ENCODE data around the gene DPP4. TPM values are rescaled to one million over a fixed set of nuclear protein-coding genes. Genes with fewer than 3 reads are reported as not detected.

Gene DPP4
- total RNA-seq, 4 donors from 2014 or later, result 1.6 to 5.3 (median 3.8) TPM

DNA sequence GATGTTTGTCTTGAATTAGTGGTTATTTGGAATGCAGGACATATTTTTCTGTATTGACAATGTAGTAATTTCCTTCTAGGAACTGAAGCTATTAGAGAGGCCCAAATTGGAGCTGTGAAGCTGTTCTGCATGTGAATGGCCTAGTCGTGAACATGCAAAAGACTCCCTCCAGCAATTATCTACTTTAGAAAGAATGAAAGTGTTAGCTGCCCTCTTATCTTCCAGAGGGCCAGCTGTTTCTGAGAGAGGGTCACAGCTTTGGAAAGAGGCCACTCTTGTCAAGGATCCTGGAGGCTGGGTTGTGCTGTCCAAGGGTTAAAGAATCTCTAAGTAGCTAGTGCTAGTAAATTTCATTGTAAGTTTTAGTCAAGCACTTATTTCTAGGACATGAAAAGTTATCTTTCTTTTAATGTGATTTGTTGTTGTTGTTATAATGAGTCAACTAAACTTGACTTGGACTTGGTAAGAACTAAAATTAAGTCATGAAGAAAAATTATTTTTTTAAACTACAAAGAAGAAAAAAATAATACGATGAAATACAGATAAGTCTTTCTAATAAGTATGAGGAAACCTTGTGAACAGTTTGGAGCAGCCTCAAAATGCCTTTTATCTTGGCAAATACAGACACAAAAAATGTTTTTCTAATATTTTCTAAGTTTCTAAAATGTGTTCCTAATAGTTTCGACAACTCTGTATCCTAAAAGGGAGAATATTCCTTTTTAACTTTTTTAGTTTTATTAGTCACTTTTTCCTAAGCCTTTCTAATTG lies 36.8 kb downstream of the DPP4 start:
- Histone ChIP-seq H3K27ac (peak overlapping the region; percentile 61), H3K36me3 (no peaks in the 10 kb centered on the region), H3K4me1 (peaks cover 14% of the 10 kb centered on the region), H3K9me3 (no peaks in the 10 kb centered on the region), H3K4me3 (no peak overlapping the region), H3K27me3 (no peaks in the 10 kb centered on the region)
- no peak for DNase-seq (ENCODE audit: low spot score in 2 of 2)
- no peak for TF ChIP-seq POLR2AphosphoS5 (IDR thresholded peaks at IDR 0.05)
- WGBS, result 46% methylated on average over 3 of the region's 3 CpGs

DNA sequence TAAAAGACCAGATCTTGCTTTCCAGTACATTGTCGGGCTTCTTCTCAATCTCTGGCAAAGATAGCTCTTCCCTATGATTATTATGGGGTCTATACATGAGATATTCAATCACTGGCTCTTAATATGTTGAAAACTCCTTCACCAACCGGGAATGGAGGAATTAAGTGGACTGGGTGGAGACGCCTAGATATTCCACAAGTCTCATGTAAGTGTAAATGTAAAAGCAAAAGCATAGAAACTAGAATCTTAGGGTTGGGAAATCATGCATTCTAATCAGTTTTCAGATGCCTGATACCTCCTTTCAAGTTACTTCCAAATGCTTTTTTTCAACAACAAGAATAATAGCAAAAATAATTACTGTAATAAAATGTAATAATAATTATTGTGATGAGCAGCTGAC lies 38.0 kb downstream of the DPP4 start:
- 97% methylated on average over 3 of the region's 3 CpGs for WGBS
- DNase-seq (ENCODE audit: low spot score in 2 of 2), result no peak
- Histone ChIP-seq H3K4me3 (no peak overlapping the region), H3K9me3 (no peaks in the 10 kb centered on the region), H3K27me3 (no peaks in the 10 kb centered on the region), H3K27ac (no peak overlapping the region), H3K4me1 (peaks cover 12% of the 10 kb centered on the region), H3K36me3 (no peaks in the 10 kb centered on the region)
- TF ChIP-seq POLR2AphosphoS5 (IDR thresholded peaks at IDR 0.05) (no peak), POLR2A (IDR thresholded peaks at IDR 0.05) (no peak), EP300 (IDR thresholded peaks at IDR 0.05) (no peak)
- TF ChIP-seq, protein P1, sequence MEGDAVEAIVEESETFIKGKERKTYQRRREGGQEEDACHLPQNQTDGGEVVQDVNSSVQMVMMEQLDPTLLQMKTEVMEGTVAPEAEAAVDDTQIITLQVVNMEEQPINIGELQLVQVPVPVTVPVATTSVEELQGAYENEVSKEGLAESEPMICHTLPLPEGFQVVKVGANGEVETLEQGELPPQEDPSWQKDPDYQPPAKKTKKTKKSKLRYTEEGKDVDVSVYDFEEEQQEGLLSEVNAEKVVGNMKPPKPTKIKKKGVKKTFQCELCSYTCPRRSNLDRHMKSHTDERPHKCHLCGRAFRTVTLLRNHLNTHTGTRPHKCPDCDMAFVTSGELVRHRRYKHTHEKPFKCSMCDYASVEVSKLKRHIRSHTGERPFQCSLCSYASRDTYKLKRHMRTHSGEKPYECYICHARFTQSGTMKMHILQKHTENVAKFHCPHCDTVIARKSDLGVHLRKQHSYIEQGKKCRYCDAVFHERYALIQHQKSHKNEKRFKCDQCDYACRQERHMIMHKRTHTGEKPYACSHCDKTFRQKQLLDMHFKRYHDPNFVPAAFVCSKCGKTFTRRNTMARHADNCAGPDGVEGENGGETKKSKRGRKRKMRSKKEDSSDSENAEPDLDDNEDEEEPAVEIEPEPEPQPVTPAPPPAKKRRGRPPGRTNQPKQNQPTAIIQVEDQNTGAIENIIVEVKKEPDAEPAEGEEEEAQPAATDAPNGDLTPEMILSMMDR (IDR thresholded peaks at IDR 0.05), result no peak

- TF ChIP-seq, protein P1 (IDR thresholded peaks at IDR 0.05), result no peak
- TF ChIP-seq POLR2A (IDR thresholded peaks at IDR 0.05) (no peak), POLR2AphosphoS5 (IDR thresholded peaks at IDR 0.05) (no peak), EP300 (IDR thresholded peaks at IDR 0.05) (no peak)
- peaks cover 39% of the 10 kb centered on the region for H3K4me1 ChIP-seq
- H3K4me3 ChIP-seq, result no peak overlapping the region
- peak overlapping the region; percentile 34 for H3K27ac ChIP-seq
- 76% methylated on average over 9 of the region's 9 CpGs for WGBS
- H3K36me3 ChIP-seq, result no peaks in the 10 kb centered on the region
- H3K27me3 ChIP-seq, result no peaks in the 10 kb centered on the region
- no peaks in the 10 kb centered on the region for H3K9me3 ChIP-seq
- DNase-seq (ENCODE audit: low spot score in 2 of 2), result no peak
These were observed 43.4 kb downstream of the DPP4 start for GRCh38 chr2:162030363-162031190.

DNA sequence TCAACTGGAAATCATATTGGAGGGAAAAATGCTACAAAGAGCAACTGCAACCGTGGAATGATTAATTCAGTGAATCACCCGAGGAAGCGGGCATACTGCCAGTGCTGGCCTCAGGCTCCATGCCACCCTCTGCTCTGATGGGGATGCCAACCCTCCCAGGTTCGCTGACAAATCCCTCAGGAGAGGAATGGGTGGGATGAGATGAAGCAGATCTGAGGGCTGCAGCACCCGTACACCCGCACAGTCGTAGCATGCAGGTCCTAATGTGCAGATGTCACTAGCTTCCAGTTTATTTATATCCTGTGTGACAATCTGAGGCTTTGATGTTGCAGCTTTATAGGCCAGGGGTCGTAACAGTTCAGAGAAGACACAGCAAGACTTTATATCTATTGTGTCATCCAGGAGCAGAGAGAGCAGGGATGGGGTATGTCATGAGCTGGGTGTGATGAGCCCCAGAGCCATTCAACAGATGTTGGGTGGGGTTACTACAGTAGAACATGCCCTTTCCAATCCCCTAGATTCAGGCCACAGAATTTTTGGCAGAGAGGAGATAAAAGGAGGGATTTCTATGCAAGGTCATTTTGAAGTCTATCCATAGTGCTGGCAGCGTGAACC lies 44.6 kb downstream of the DPP4 start:
- Histone ChIP-seq H3K4me1 (peaks cover 39% of the 10 kb centered on the region), H3K27ac (peak overlapping the region; percentile 1), H3K4me3 (no peak overlapping the region), H3K36me3 (no peaks in the 10 kb centered on the region), H3K9me3 (no peaks in the 10 kb centered on the region), H3K27me3 (no peaks in the 10 kb centered on the region)
- DNase-seq (ENCODE audit: low spot score in 2 of 2), result peak in 1 of 2 donors; percentile 66
- 24% methylated on average over 9 of the region's 9 CpGs for whole genome bisulfite sequencing
- TF ChIP-seq, protein P1 (IDR thresholded peaks at IDR 0.05), result no peak
- TF ChIP-seq POLR2AphosphoS5 (IDR thresholded peaks at IDR 0.05), result no peak

GRCh38 chr2:162028511-162028910 lies 45.5 kb downstream of the DPP4 start:
- H3K27ac ChIP-seq, result no peak overlapping the region
- no peak overlapping the region for H3K4me3 ChIP-seq
- no peaks in the 10 kb centered on the region for H3K36me3 ChIP-seq
- no peaks in the 10 kb centered on the region for H3K9me3 ChIP-seq
- DNase-seq (ENCODE audit: low spot score in 2 of 2), result no peak
- no peak for TF ChIP-seq POLR2AphosphoS5 (IDR thresholded peaks at IDR 0.05)
- TF ChIP-seq, protein P1 (IDR thresholded peaks at IDR 0.05), result no peak
- no peak for TF ChIP-seq POLR2A (IDR thresholded peaks at IDR 0.05)
- TF ChIP-seq EP300 (IDR thresholded peaks at IDR 0.05), result no peak
- 49% methylated on average over 4 of the region's 4 CpGs for whole genome bisulfite sequencing
- peaks cover 39% of the 10 kb centered on the region for H3K4me1 ChIP-seq
- H3K27me3 ChIP-seq, result no peaks in the 10 kb centered on the region
